CD14-positive monocyte (primary cell): Measurements from ENCODE around the gene MYO7B. TPM values are rescaled to one million over a fixed set of nuclear protein-coding genes. Genes with fewer than 3 reads are reported as not detected.

ENCODE experiments used
- DNase-seq, 3 donors: peaks; one replicate each; pipeline ENCODE4 v3.0.0-alpha.2; 2011 to 2022
- H2AFZ ChIP-seq: 2 replicates; pipeline ENCODE4 v1.6.0; 2012; ENCODE audit warnings: mild to moderate bottlenecking, low read depth, low read length, inconsistent platforms; ENCODE audit not compliant: insufficient read depth, poor library complexity, severe bottlenecking
- H3K27ac ChIP-seq, 2 donors: 1 replicate in 1 of 2; 2 replicates in 1 of 2; pipeline ENCODE4 v1.5.1; 2012 to 2013; ENCODE audit warnings: low read length in 2 of 2, control low read depth in 1 of 2, inconsistent platforms in 1 of 2, low read depth in 1 of 2, mild to moderate bottlenecking in 1 of 2
- H3K27me3 ChIP-seq, 2 donors: one replicate each; pipeline versions ENCODE4 v1.6.0 to v1.6.1; 2011 to 2013; ENCODE audit warnings: low read length in 2 of 2; ENCODE audit not compliant: control insufficient read depth in 2 of 2, insufficient read depth in 2 of 2
- H3K36me3 ChIP-seq, 2 donors: replicated peaks in 1 of 2; 1 replicate in 1 of 2; 2 replicates in 1 of 2; pipeline versions ENCODE4 v1.5.1 to v1.6.1; 2012 to 2013; ENCODE audit warnings: low read length in 2 of 2, control low read depth in 1 of 2, inconsistent platforms in 1 of 2, mild to moderate bottlenecking in 1 of 2; ENCODE audit not compliant: insufficient read depth in 2 of 2, control insufficient read depth in 1 of 2
- H3K4me1 ChIP-seq, 2 donors: 1 replicate in 1 of 2; 2 replicates in 1 of 2; pipeline versions ENCODE4 v1.5.1 to v1.6.1; 2012 to 2013; ENCODE audit warnings: low read length in 2 of 2, control low read depth in 1 of 2, inconsistent platforms in 1 of 2, mild to moderate bottlenecking in 1 of 2, moderate library complexity in 1 of 2; ENCODE audit not compliant: insufficient read depth in 2 of 2, control insufficient read depth in 1 of 2
- H3K4me2 ChIP-seq: replicated peaks from 2 replicates; pipeline ENCODE3; 2012; ENCODE audit warnings: low read length, moderate library complexity, mild to moderate bottlenecking; ENCODE audit not compliant: poor library complexity, severe bottlenecking; ENCODE audit errors: extremely low read depth
- H3K4me3 ChIP-seq, 3 experiments: fragments of 200-600 bp in 1 of 3; sonication (generic) in 1 of 3; replicated peaks in 1 of 3; 1 replicate in 2 of 3; 2 replicates in 1 of 3; pipeline ENCODE4 v1.5.1; 2011 to 2013; ENCODE audit warnings: low read length in 3 of 3, mild to moderate bottlenecking in 3 of 3, control low read depth in 2 of 3, low read depth in 2 of 3, inconsistent platforms in 1 of 3, moderate library complexity in 1 of 3
- H3K79me2 ChIP-seq: 2 replicates; pipeline ENCODE4 v1.6.0; 2012; ENCODE audit warnings: mild to moderate bottlenecking, control low read depth, inconsistent platforms, low read length, moderate library complexity; ENCODE audit not compliant: insufficient read depth
- H3K9ac ChIP-seq: 2 replicates; pipeline ENCODE4 v1.6.0; 2017; ENCODE audit warnings: low read length, mild to moderate bottlenecking; ENCODE audit not compliant: insufficient read depth, poor library complexity, severe bottlenecking
- H3K9me3 ChIP-seq, 2 donors: replicated peaks in 1 of 2; 1 replicate in 1 of 2; 2 replicates in 1 of 2; pipeline versions ENCODE4 v1.5.1 to v1.6.1; 2012 to 2013; ENCODE audit warnings: low read length in 2 of 2, control low read depth in 1 of 2; ENCODE audit not compliant: control insufficient read depth in 1 of 2, insufficient read depth in 1 of 2
- H4K20me1 ChIP-seq: 2 replicates; pipeline ENCODE4 v1.6.0; 2012; ENCODE audit warnings: mild to moderate bottlenecking, low read length, control low read depth, moderate library complexity; ENCODE audit not compliant: insufficient read depth
- H3K27ac Mint-ChIP-seq, 7 donors: one replicate each; pipeline ENCODE4 v1.8.0; 2020; ENCODE audit warnings: mild to moderate bottlenecking in 7 of 7, mixed read lengths in 7 of 7, moderate library complexity in 6 of 7, inconsistent platforms in 2 of 7
- H3K27me3 Mint-ChIP-seq, 3 donors: one replicate each; pipeline ENCODE4 v1.8.0; 2021 to 2022; ENCODE audit warnings: low read depth in 3 of 3, mild to moderate bottlenecking in 3 of 3, mixed read lengths in 3 of 3, moderate library complexity in 3 of 3, inconsistent platforms in 1 of 3
- H3K36me3 Mint-ChIP-seq, 2 donors: one replicate each; pipeline ENCODE4 v1.8.0; 2020; ENCODE audit warnings: mixed read lengths in 2 of 2, inconsistent platforms in 1 of 2, mild to moderate bottlenecking in 1 of 2
- H3K4me1 Mint-ChIP-seq: one replicate; pipeline ENCODE4 v1.8.0; 2020; ENCODE audit warnings: mild to moderate bottlenecking, mixed read lengths
- H3K4me3 Mint-ChIP-seq, 2 donors: one replicate each; pipeline ENCODE4 v1.8.0; 2020; ENCODE audit warnings: mild to moderate bottlenecking in 2 of 2, mixed read lengths in 2 of 2, moderate library complexity in 1 of 2
- H3K9me3 Mint-ChIP-seq, 7 donors: one replicate each; pipeline ENCODE4 v1.8.0; 2020 to 2022; ENCODE audit warnings: mixed read lengths in 7 of 7, mild to moderate bottlenecking in 6 of 7, moderate library complexity in 6 of 7, inconsistent platforms in 2 of 7
- CTCF ChIP-seq: fragments of 200-600 bp; IDR thresholded peaks from one replicate; pipeline ENCODE4 v1.8.0; 2022; ENCODE audit warnings: antibody characterized with exemption, mild to moderate bottlenecking
- WGBS: methylation state at CpG from one replicate; pipeline ENCODE4 v1.1.5; 2013; ENCODE audit warnings: missing lambda C conversion rate; ENCODE audit not compliant: insufficient coverage; 5-methylcytosine and 5-hydroxymethylcytosine counted together
- intact Hi-C, 2 donors: fragments of 100-400 bp; cut with micrococcal nuclease; formaldehyde crosslinking; loops; one replicate each; pipeline versions ENCODE4 v1.15.0 to v1.15.1; 2023
- polyA plus RNA-seq, 3 donors: library from polyadenylated mRNA; depleted of rRNA in 1 of 3; unstranded in 2 of 3; stranded (reverse) in 1 of 3; fragments of 300-500 nt in 2 of 3; fragments of >200 nt in 1 of 3; fragmentation: Illumina TruSeq in 2 of 3; gene quantifications; 1 replicate in 2 of 3; 2 replicates in 1 of 3; pipeline ENCODE4 v1.2.3, GENCODE V29; 2012 to 2021

The MYO7B gene
- polyA plus RNA-seq, 3 donors, result 7.3 to 9.8 (median 9.0) TPM

GRCh38 chr2:127639111-127639474 lies 103.6 kb downstream of the MYO7B start:
- no peaks in the 10 kb centered on the region for H3K36me3 ChIP-seq
- no peak overlapping the region for H3K4me3 ChIP-seq
- intact Hi-C loops, result no loop called here
- no peaks in the 10 kb centered on the region for H3K27me3 ChIP-seq
- H3K4me2 ChIP-seq, result no peak overlapping the region
- no peaks in the 10 kb centered on the region for H3K9me3 ChIP-seq
- no peak for TF ChIP-seq CTCF
- Mint-ChIP-seq H3K4me1 (peaks cover 43% of the 10 kb centered on the region), H3K36me3 (peaks cover 2 to 10% of the 10 kb centered on the region in 2 donors), H3K27ac (peak overlapping the region in 4 of 7 donors; percentile 15 to 77 (median 34)), H3K9me3 (no peaks in the 10 kb centered on the region), H3K27me3 (peaks cover 0 to 1% (median 0%) of the 10 kb centered on the region in 3 donors), H3K4me3 (no peak overlapping the region)
- H3K27ac ChIP-seq, result no peak overlapping the region
- no peaks in the 10 kb centered on the region for H3K79me2 ChIP-seq
- H4K20me1 ChIP-seq, result no peaks in the 10 kb centered on the region
- peaks cover 36 to 63% of the 10 kb centered on the region in 2 donors for H3K4me1 ChIP-seq
- H2AFZ ChIP-seq, result no peak overlapping the region
- DNase-seq, result no peak
- 86% methylated on average over 9 of the region's 13 CpGs for WGBS
- no peak overlapping the region for H3K9ac ChIP-seq

DNA sequence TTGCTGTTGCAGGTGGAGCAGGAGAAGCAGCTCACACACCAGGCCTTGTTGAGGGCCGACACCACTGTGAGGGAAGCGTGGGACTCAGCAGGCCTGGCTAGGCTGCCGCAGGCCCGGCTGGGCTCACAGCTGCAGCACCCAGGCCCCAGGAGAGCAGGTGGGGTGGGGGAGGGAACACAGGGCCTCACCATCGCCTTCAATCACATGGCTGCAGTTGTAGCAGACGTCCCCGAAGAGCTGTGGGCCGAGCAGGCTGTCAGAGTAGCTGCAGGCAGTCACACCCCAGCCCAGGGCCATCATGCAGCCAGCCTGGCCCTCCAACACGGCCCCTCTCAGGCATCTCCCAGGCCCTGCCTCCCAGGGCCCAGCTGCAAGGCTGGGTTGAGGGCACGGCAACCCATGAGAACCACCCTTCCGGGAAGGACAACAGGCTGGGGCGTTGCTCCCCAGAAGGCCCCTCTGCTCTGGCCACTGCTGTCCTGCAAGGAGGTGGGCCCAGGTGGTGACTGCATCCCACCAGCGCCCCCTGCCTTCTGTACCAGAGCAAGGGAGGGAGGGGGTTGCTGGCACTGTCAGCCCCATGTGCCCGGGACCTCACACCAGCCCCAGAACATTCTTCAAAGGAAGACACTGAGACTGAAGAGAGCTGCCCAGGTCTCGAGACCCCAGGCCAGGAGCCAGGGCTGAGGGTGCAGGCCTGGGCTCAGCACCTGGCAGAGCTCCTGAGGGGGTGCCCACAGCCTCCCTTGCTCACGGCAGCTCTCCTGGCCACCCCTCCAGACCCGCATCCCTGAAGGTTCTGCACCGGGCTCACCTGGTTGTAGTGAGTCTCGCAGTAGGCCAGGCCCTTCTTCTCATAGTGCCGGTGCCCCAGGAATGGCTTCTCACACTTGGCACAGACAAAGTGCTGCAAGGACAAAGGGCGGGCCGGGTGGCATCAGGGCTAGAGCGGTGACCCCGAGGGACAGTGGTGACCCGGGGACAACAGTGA lies 104.9 kb downstream of the MYO7B start:
- intact Hi-C loops, result no loop called here
- DNase-seq, result no peak
- no peak for TF ChIP-seq CTCF
- Mint-ChIP-seq H3K27ac (peak overlapping the region in 1 of 7 donors; percentile 35), H3K4me3 (no peak overlapping the region), H3K36me3 (peaks cover 2 to 8% of the 10 kb centered on the region in 2 donors), H3K9me3 (no peaks in the 10 kb centered on the region), H3K27me3 (peaks cover 0 to 1% (median 0%) of the 10 kb centered on the region in 3 donors), H3K4me1 (peaks cover 37% of the 10 kb centered on the region)
- Histone ChIP-seq H3K79me2 (no peaks in the 10 kb centered on the region), H2AFZ (no peak overlapping the region), H3K9ac (no peak overlapping the region), H3K27ac (no peak overlapping the region), H3K4me1 (peaks cover 32 to 52% of the 10 kb centered on the region in 2 donors), H3K4me3 (no peak overlapping the region), H3K9me3 (no peaks in the 10 kb centered on the region), H3K36me3 (no peaks in the 10 kb centered on the region), H3K27me3 (no peaks in the 10 kb centered on the region), H3K4me2 (no peak overlapping the region), H4K20me1 (no peaks in the 10 kb centered on the region)
- WGBS, result 93% methylated on average over 24 of the region's 25 CpGs
